Raji (cell line): Measurements from ENCODE around the gene WDR48.

Experiments
- POLR2A ChIP-seq: IDR thresholded peaks from 2 replicates; pipeline ENCODE4 v1.6.1; 2011; ENCODE audit warnings: low read depth, low read length, control low read depth; ENCODE audit not compliant: insufficient read depth

WDR48 gene

DNA sequence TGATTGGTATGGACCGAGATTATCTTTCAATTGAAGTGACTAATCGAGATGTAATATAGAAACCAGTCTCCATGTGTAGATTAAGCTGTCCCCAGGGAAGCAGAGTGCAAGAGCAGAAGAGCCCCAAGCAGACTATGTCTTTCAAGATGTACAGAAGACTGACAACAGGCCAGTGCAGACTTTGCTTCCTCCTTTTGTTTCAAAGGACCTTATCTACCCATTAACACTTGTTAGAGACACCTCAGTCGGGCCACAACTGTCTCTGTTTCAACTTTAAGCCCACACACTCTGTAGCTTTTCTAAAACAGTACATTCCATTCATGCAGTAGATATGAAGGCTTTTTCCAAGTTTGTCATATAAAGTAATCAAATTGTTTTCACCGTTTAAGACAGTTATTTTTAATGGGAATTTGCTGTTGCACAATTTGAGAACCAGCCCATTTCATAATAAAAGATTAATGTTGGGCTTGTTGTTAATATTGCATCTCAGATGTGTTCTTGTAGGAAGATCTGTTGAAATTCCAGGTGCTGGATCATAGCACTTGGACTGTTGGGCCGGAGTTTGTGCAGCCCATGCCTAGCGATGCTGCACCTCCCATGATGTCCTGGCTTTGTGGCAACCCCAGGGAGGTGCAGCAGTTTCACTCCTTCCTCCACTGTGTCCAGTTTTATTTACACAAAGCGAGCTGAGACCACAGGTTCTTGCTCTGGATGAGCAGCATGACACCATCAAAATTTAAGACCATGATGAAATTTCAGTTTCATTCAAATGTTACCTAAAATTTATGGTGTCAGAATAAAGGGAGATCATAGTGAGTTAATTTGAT is 43.2 kb downstream of the WDR48 start:
- no peak for TF ChIP-seq POLR2A

DNA sequence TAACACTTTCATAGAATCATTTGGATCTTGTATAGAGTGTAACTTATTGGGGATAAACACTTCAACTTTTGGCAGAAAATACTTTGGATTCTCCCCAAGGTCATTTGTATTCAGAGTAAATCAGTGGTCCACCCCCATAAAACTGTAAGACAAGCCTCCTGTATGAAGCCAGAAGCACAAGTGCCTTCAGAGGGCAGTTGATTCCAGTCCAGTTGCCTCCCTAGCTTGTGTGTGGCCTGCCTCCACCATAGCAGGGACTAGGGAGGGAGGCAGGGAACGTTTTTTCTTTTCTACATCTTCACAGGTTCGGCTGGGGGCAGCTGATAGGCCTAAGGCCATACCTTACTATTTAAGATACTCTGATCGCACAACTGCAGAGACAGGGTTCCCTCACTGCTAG is 44.0 kb downstream of the WDR48 start:
- no peak for TF ChIP-seq POLR2A

DNA sequence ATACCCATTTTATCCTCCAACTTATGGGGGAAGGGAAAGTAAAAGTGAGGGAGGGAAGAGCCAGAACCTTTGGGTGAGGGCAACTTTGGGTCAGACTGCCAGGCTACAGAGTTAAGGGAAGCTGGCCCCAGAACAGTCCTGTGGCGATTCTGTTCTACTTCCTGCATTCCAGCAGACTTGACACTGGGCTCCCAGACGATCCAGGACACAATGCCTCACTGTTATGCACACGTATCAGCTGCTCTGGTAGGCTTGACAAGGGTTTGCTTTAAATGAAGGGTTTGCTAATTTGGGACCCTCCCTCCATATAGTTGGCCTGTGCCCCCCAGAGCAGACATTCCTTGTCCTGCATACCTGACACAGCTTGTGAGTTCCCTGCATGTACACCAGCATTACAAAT is 45.0 kb downstream of the WDR48 start:
- TF ChIP-seq POLR2A = no peak

- TF ChIP-seq POLR2A = no peak
These were observed 46.1 kb downstream of the WDR48 start for GRCh38 chr3:39097716-39098472.

DNA sequence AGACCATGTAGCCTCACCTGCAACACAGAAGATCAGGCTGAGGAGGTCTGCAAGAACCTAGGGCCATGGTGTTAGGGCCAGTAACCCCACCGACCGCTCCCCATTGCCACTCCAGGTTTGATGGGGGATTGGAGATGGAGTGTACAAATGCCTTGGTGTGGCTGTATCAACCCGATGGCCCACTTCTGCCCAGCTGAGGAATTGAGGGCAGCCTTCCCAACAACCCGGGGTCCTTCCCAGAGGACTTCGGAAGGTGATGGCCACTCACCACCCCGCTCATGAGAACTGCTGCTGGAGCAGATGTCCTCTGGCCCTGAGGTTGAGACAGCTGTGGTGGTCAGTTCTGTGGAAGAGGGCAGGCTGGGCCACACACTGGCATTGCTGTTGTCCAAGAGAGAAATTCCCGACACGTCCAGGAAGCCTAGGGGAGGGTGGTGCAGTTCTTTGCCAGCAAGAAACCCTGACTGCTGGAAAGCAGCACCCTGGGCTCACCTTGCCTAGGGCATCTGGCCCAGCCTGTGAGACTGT is 46.7 kb downstream of the WDR48 start:
- TF ChIP-seq POLR2A = no peak

GRCh38 chr3:39099242-39099641 is 47.4 kb downstream of the WDR48 start:
- TF ChIP-seq POLR2A = no peak

- TF ChIP-seq POLR2A = no peak
These were observed 48.1 kb downstream of the WDR48 start for GRCh38 chr3:39099738-39100499.

DNA sequence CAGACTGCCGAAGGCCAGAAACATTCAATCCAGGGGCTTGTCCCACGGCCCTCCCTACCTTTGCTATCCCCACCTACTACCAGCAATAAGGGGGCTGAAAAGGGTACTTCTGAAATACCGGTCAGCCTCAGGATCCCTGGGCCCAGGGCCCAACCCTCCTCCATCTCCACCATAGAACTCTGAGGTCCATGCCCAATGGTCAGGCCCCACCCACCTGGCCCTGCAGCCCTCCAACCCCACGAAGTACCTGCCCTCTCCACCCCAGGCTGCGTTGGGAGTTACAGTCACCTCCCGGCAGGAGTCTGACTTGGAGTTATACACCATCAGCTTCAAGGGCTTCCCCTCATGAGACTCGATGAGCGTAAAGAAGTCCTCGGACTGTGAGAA is 48.7 kb downstream of the WDR48 start:
- no peak for TF ChIP-seq POLR2A

GRCh38 chr3:39101022-39101689 is 49.3 kb downstream of the WDR48 start:
- TF ChIP-seq POLR2A = no peak

DNA sequence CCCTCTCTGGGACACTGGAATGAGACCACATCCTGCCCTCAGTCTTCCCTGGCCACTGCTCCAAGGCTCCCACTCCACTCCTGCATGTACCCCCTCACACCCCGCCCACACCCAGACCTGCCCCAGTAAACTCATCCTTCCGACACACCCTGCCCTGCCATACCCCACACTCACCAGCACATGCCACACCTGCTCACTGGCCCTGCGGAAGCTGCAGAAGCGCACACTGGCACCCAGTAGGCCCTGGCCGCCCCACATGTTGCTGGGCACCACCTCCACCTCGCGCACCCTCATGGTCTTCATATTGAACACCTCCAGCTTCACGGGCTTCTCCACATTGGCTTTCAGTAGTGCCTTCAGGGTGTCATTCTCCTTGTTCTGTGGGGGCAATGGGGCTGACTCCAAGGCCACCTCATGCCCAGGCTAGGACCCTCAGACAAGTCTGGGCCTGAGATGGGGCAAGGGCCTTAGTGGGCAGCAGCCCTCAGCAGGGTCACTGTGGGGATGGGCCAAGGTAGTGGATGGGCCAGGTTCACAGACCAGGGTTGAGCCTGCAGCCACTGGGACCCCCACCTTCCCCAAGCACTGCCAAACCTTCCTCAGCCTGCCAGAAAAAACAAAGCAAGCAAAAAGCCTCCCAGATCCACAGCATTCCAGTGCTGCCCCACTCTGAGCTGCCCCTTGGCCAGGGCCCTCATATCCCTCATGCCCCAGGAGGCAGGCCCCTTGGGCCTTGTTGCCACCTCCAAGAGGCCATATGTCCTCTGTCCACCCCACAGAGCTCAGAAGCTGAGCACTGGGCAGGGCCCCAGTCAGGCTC is 50.9 kb downstream of the WDR48 start:
- TF ChIP-seq POLR2A = no peak

DNA sequence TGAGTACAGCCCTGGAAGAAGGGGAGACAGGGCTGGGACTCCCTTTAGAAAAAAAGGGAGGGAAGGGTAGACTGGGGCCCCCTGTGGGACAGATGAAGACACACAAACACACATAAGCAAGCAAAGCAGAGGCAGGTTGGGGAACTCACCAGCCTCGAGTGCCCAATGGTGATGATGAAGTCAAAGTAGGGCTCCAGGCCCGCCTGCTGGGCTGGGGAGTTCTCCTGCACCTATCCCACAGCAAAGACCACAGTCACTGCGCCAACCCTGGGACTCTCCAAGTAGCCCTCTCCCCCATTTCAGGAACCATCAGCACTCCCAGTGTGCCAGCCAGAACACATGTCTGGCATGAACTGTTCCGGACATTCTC is 51.5 kb downstream of the WDR48 start:
- TF ChIP-seq POLR2A = no peak

DNA sequence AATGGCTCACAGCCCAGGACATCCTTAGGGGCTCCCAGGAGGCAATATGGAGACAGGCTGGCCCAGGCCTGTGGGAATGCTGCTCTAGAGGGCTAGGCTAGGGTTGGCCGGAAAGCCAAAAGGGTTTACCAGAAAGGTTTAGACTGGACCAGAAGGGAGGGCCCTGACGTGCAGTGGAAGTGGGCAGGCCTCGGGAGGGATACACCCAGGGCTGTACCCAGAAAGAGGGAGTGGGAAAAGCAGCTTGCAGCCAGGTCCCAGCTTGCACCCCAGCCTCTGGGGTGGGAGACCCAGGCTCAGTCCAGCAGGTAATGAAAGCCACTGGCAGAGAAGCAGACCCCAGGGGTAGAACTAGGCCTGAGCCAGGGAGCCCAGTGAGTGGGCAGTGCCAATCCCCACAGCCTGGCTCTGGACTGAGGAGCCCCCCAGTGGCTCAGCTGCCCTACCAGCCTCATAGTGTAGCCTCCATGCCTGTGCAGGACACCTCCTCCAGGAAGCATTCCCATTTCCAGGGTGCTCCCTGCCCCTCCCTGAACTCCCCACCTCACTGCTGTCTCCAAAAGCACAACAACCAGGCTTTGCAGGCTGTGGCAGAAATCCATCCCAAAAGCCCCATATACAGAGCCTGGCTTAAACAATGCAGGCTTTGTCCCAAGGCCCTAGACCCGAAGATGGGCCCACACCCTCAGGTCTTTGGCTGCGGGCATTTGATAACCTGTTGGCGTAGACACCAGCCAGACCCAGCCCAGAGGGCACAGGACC is 52.2 kb downstream of the WDR48 start:
- TF ChIP-seq POLR2A = no peak

DNA sequence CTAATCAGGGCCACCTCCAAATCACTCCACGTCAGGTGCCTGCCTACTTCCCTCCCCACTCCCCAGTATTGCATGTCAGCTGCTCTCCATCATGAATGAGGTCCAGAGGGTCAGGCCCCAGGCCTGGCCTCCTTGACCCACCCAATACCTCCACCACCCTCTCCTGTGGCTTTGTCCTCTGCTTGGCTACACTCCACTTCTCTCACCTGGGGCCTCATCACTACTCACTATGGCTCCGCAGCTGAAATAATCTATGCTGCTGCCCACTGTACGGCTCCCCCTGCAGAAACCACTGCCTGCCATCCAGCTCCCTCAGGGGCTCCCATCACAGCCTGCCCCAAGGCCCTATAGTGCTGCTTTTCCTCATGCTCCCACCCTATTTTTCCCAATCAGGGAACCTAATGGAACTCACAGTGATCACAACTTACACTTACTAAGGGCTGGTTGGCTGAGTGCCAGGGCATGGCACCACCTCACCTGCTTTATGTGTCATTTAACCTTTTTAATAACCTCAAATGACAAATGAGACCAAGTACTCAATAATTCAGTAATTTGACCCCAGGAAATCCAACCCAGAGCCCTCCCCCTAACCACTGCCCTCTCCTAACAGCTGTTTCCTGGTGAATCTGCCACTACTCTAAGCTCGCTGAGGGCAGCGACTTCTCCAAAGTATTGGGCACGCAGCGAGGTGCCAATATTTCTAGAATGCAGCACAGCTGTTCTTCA is 53.3 kb downstream of the WDR48 start:
- no peak for TF ChIP-seq POLR2A
